ENCODE measurements around the gene MARCHF3. TPM values are rescaled to one million over a fixed set of nuclear protein-coding genes. Genes with fewer than 3 reads are reported as not detected.

MARCHF3 gene
- total and polyA plus RNA-seq, 2 donors (not counting 1 experiment from before 2014, with no cell fraction given), result 8.6 to 11.6 TPM

- Histone ChIP-seq H3K4me2 (ENCODE audit: extremely low read depth, insufficient read depth, low read length) (no peak overlapping the region), H3K27ac (ENCODE audit: insufficient read depth, low read length) (no peak overlapping the region), H3K4me1 (ENCODE audit: control insufficient read depth, extremely low read depth, insufficient read depth, low read length) (peaks cover 2% of the 10 kb centered on the region), H2AFZ (ENCODE audit: low read length) (no peak overlapping the region), H3K36me3 (ENCODE audit: control insufficient read depth, insufficient read depth, low read length) (no peaks in the 10 kb centered on the region), H4K20me1 (ENCODE audit: control insufficient read depth, extremely low read depth, insufficient read depth, low read length) (no peaks in the 10 kb centered on the region), H3K4me3 (replicated peaks in 1 of 4; ENCODE audit: control extremely low read depth in 1 of 4, insufficient read depth in 1 of 4, low read depth in 3 of 4, low read length in 4 of 4) (no peak overlapping the region), H3K27me3 (ENCODE audit: control insufficient read depth, insufficient read depth, low read length) (no peaks in the 10 kb centered on the region), H3K9me3 (ENCODE audit: control insufficient read depth, insufficient read depth, low read depth, low read length) (no peaks in the 10 kb centered on the region), H3K79me2 (ENCODE audit: control insufficient read depth, insufficient read depth, low read length) (peaks cover 13% of the 10 kb centered on the region), H3K9ac (ENCODE audit: insufficient read depth, low read length) (no peak overlapping the region)
- no peak for DNase-seq (ENCODE audit: low read depth in 2 of 2)
- no peak for TF ChIP-seq EZH2 (IDR thresholded peaks at IDR 0.05; ENCODE audit: low read length, missing control alignments)
- TF ChIP-seq, protein P1, sequence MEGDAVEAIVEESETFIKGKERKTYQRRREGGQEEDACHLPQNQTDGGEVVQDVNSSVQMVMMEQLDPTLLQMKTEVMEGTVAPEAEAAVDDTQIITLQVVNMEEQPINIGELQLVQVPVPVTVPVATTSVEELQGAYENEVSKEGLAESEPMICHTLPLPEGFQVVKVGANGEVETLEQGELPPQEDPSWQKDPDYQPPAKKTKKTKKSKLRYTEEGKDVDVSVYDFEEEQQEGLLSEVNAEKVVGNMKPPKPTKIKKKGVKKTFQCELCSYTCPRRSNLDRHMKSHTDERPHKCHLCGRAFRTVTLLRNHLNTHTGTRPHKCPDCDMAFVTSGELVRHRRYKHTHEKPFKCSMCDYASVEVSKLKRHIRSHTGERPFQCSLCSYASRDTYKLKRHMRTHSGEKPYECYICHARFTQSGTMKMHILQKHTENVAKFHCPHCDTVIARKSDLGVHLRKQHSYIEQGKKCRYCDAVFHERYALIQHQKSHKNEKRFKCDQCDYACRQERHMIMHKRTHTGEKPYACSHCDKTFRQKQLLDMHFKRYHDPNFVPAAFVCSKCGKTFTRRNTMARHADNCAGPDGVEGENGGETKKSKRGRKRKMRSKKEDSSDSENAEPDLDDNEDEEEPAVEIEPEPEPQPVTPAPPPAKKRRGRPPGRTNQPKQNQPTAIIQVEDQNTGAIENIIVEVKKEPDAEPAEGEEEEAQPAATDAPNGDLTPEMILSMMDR (conservative IDR thresholded peaks at IDR 0.05 in 1 of 2, IDR thresholded peaks at IDR 0.05 in 1 of 2; ENCODE audit: low read depth in 1 of 2, low read length in 2 of 2), result no peak
These were observed 1.5 kb upstream of the MARCHF3 start for GRCh38 chr5:127031863-127032232.

DNA sequence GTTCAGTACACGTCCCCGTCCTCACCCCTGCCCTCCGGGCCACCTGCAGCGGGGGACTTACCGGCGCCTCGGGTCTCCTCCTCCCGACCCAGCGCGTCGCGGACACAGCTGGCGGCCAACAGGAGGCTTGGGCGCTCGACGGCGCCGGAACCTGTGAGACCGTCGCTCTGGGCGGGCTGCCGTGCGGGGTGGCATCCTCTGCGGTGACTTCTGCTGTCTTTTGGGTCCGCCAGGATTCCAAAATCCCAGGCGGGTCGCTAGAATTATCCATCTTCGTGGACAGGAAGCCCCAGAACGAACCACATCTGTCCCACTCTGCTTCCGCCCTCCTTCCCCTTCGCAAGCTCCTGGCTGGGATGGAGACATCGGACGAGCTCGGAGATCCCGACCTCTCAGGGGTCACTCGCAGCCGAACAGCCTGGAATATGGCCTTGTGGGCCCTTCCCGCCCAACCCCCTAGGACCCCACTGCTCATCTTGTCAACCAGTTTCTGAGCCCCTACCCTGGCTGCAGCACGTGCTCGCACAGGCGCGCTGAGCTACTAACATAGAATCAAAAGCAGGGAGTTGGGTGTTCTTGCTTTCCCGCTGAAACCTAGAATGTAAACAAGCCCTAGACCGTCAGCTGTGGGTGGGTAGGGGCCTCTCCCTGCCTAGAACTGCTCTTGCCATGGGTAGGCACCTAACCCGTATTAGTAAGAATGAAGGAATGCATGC is 947 bp upstream of the MARCHF3 start:
- peak in 1 of 2 donors; percentile 7 for DNase-seq (ENCODE audit: low read depth in 2 of 2)

DNA sequence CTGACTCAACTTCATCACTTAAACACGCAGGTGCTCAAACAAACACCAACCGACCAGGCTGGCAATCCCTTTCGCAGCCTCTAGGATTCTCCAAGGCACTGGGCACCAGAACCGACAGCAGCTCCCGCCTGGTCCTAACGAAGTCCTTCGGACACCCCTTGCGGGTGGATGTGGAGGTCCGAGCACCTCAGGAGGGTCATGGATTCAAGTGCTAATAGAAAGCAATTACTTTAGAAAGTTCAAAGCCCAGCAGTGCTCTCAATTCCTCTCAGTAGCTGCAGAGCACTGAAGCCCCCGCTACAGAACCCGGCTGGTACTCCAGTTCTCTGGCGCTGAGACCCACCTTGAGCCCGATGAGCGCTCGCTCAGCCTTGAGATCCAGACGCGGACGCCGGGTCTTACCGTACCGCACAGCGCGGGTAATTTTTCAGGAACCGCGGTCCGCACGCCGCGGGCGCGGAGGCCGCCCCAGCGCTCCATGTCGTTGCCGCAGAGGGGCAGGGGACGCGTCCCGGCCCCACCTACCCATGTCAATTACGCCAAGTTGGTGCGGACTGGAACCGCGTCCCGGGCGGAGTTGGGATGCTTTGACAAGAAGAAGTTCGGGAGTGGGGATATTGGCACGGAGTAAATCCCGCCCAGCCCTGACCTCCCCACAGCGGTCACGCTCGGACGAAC is 638 bp downstream of the MARCHF3 start:
- no peaks in the 10 kb centered on the region for H3K27me3 ChIP-seq (ENCODE audit: control insufficient read depth, insufficient read depth, low read length)
- no peaks in the 10 kb centered on the region for H4K20me1 ChIP-seq (ENCODE audit: control insufficient read depth, extremely low read depth, insufficient read depth, low read length)
- peak overlapping the region; percentile 95 for H2AFZ ChIP-seq (ENCODE audit: low read length)
- no peaks in the 10 kb centered on the region for H3K36me3 ChIP-seq (ENCODE audit: control insufficient read depth, insufficient read depth, low read length)
- H3K79me2 ChIP-seq (ENCODE audit: control insufficient read depth, insufficient read depth, low read length), result peaks cover 13% of the 10 kb centered on the region
- H3K4me2 ChIP-seq (ENCODE audit: extremely low read depth, insufficient read depth, low read length), result peak overlapping the region; percentile 72
- peaks cover 2% of the 10 kb centered on the region for H3K4me1 ChIP-seq (ENCODE audit: control insufficient read depth, extremely low read depth, insufficient read depth, low read length)
- peak; percentile 59 to 60 for DNase-seq (ENCODE audit: low read depth in 2 of 2)
- H3K27ac ChIP-seq (ENCODE audit: insufficient read depth, low read length), result peak overlapping the region; percentile 86
- H3K9ac ChIP-seq (ENCODE audit: insufficient read depth, low read length), result peak overlapping the region; percentile 87
- TF ChIP-seq, protein P1 (conservative IDR thresholded peaks at IDR 0.05 in 1 of 2, IDR thresholded peaks at IDR 0.05 in 1 of 2; ENCODE audit: low read depth in 1 of 2, low read length in 2 of 2), result peak; percentile 50 to 53
- TF ChIP-seq EZH2 (IDR thresholded peaks at IDR 0.05; ENCODE audit: low read length, missing control alignments), result no peak
- H3K9me3 ChIP-seq (ENCODE audit: control insufficient read depth, insufficient read depth, low read depth, low read length), result no peaks in the 10 kb centered on the region
- H3K4me3 ChIP-seq (replicated peaks in 1 of 4; ENCODE audit: control extremely low read depth in 1 of 4, insufficient read depth in 1 of 4, low read depth in 3 of 4, low read length in 4 of 4), result peak overlapping the region; percentile 79 to 97 (median 87)

More for the DNA sequence above, 947 bp upstream of the MARCHF3 start:
- H2AFZ ChIP-seq (ENCODE audit: low read length), result peak overlapping the region; percentile 80
- no peaks in the 10 kb centered on the region for H4K20me1 ChIP-seq (ENCODE audit: control insufficient read depth, extremely low read depth, insufficient read depth, low read length)
- TF ChIP-seq, protein P1 (conservative IDR thresholded peaks at IDR 0.05 in 1 of 2, IDR thresholded peaks at IDR 0.05 in 1 of 2; ENCODE audit: low read depth in 1 of 2, low read length in 2 of 2), result no peak
- no peak for TF ChIP-seq EZH2 (IDR thresholded peaks at IDR 0.05; ENCODE audit: low read length, missing control alignments)
- H3K27ac ChIP-seq (ENCODE audit: insufficient read depth, low read length), result peak overlapping the region; percentile 50
- H3K9me3 ChIP-seq (ENCODE audit: control insufficient read depth, insufficient read depth, low read depth, low read length), result no peaks in the 10 kb centered on the region
- H3K4me2 ChIP-seq (ENCODE audit: extremely low read depth, insufficient read depth, low read length), result peak overlapping the region; percentile 96
- H3K4me3 ChIP-seq (replicated peaks in 1 of 4; ENCODE audit: control extremely low read depth in 1 of 4, insufficient read depth in 1 of 4, low read depth in 3 of 4, low read length in 4 of 4), result peak overlapping the region; percentile 64 to 97 (median 80)
- peaks cover 13% of the 10 kb centered on the region for H3K79me2 ChIP-seq (ENCODE audit: control insufficient read depth, insufficient read depth, low read length)
- no peaks in the 10 kb centered on the region for H3K36me3 ChIP-seq (ENCODE audit: control insufficient read depth, insufficient read depth, low read length)
- H3K9ac ChIP-seq (ENCODE audit: insufficient read depth, low read length), result peak overlapping the region; percentile 59
- no peaks in the 10 kb centered on the region for H3K27me3 ChIP-seq (ENCODE audit: control insufficient read depth, insufficient read depth, low read length)
- peaks cover 2% of the 10 kb centered on the region for H3K4me1 ChIP-seq (ENCODE audit: control insufficient read depth, extremely low read depth, insufficient read depth, low read length)

All from fibroblast of lung (primary cell).